ENCODE results near the gene ZNF276. TPM values are rescaled to one million over a fixed set of nuclear protein-coding genes. Genes with fewer than 3 reads are reported as not detected.

Gene ZNF276
- total and polyA plus RNA-seq, 12 donors = 9.3 to 84.5 (median 22.4) TPM

DNA sequence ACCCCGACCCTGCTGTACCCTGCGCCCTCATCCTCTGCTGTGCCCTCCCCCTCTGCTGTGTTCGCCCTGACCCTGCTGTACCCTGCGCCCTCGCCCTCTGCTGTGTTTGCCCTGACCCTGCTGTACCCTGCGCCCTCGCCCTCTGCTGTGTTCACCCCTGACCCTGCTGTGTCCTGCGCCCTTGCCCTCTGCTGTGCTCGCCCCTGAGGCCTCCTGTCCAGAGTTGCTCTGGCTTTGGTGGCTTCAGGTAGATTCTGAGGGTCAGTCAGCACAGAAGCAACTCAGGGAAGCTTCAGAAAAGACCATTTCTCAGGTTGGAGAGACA lies 11.5 kb downstream of the ZNF276 start:
- Histone ChIP-seq H3K9me3 (replicated peaks in 1 of 3) (no peaks in the 10 kb centered on the region), H3K27ac (no peak overlapping the region), H3K36me3 (replicated peaks in 1 of 2) (peaks cover 0 to 89% of the 10 kb centered on the region in 2 donors), H3K27me3 (no peaks in the 10 kb centered on the region), H3K4me1 (replicated peaks in 1 of 2) (no peaks in the 10 kb centered on the region), H3K4me3 (no peak overlapping the region)
- DNase-seq = no peak
- TF ChIP-seq, protein P1, sequence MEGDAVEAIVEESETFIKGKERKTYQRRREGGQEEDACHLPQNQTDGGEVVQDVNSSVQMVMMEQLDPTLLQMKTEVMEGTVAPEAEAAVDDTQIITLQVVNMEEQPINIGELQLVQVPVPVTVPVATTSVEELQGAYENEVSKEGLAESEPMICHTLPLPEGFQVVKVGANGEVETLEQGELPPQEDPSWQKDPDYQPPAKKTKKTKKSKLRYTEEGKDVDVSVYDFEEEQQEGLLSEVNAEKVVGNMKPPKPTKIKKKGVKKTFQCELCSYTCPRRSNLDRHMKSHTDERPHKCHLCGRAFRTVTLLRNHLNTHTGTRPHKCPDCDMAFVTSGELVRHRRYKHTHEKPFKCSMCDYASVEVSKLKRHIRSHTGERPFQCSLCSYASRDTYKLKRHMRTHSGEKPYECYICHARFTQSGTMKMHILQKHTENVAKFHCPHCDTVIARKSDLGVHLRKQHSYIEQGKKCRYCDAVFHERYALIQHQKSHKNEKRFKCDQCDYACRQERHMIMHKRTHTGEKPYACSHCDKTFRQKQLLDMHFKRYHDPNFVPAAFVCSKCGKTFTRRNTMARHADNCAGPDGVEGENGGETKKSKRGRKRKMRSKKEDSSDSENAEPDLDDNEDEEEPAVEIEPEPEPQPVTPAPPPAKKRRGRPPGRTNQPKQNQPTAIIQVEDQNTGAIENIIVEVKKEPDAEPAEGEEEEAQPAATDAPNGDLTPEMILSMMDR (IDR thresholded peaks at IDR 0.05) = no peak
- no peak for TF ChIP-seq POLR2A (IDR thresholded peaks at IDR 0.05)
- intact Hi-C loops (cut with DNase I) = no loop called here
- 90 to 98% (median 94%) methylated on average over 9 of the region's 9 CpGs for WGBS, 4 donors

DNA sequence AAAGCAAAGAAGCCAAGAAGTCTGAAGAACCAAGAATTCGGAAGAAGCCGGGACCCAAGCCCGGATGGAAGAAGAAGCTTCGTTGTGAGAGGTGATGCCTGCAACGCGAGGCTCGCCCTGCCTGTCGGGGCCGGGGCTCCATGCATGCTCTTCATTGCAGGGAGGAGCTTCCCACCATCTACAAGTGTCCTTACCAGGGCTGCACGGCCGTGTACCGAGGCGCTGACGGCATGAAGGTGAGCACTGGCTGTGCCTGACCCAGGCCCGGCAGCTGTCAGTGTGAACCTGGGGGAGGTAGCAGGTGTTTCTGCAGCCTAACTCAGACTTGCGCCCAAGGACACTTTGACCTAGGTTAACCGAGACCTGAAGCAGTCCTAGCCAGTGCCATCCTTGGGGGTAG lies 12.0 kb downstream of the ZNF276 start:
- no peak for TF ChIP-seq POLR2A (IDR thresholded peaks at IDR 0.05)
- TF ChIP-seq, protein P1 (IDR thresholded peaks at IDR 0.05) = no peak
- H3K4me1 ChIP-seq (replicated peaks in 1 of 2) = no peaks in the 10 kb centered on the region
- no peak overlapping the region for H3K27ac ChIP-seq
- H3K4me3 ChIP-seq = no peak overlapping the region
- intact Hi-C loops (cut with DNase I) = no loop called here
- no peaks in the 10 kb centered on the region for H3K27me3 ChIP-seq
- no peaks in the 10 kb centered on the region for H3K9me3 ChIP-seq (replicated peaks in 1 of 3)
- no peak for DNase-seq
- peaks cover 0 to 91% of the 10 kb centered on the region in 2 donors for H3K36me3 ChIP-seq (replicated peaks in 1 of 2)
- WGBS, 4 donors = 90 to 93% (median 92%) methylated on average over 11 to 17 of the region's 17 CpGs

DNA sequence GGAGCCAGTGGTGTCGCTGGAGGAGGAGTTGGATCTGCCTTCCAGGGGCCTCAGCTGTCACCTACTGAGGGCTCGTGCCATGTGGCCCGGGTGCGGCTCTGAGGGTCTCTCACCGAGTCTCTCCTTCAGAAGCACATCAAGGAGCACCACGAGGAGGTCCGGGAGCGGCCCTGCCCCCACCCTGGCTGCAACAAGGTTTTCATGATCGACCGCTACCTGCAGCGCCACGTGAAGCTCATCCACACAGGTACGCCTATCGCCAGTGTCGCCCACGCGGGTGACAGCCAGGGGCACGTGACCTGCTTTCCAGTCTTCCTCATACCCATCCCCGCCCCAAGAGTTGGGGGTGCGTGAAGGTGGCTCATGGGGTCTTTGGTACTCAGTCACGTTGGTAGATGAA lies 12.5 kb downstream of the ZNF276 start:
- H3K4me1 ChIP-seq (replicated peaks in 1 of 2) = no peaks in the 10 kb centered on the region
- H3K27me3 ChIP-seq = no peaks in the 10 kb centered on the region
- TF ChIP-seq, protein P1 (IDR thresholded peaks at IDR 0.05) = no peak
- TF ChIP-seq POLR2A (IDR thresholded peaks at IDR 0.05) = no peak
- WGBS, 4 donors = 88 to 92% (median 91%) methylated on average over 14 to 21 of the region's 21 CpGs
- no peak overlapping the region for H3K4me3 ChIP-seq
- intact Hi-C loops (cut with DNase I) = no loop called here
- H3K27ac ChIP-seq = no peak overlapping the region
- H3K9me3 ChIP-seq (replicated peaks in 1 of 3) = no peaks in the 10 kb centered on the region
- DNase-seq = no peak
- H3K36me3 ChIP-seq (replicated peaks in 1 of 2) = peaks cover 0 to 94% of the 10 kb centered on the region in 2 donors

DNA sequence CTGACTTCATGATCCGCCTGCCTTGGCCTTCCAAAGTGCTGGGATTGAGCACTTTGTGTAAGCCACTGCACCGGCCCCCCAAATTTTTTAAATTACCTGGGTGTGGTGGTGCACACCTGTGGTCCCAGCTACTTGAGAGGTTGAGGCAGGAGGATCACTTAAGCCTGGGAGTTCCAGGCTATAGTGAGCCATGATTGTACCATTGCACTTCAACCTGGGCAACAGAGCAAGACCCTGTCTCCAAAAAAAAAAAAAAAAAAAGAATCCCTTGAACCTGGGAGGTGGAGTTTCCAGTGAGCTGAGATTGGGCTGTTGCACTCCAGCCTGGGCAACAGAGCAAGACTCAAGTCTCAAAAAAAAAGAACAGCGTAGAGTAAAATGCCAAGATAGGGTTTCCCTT lies 15.2 kb downstream of the ZNF276 start:
- no peak overlapping the region for H3K27ac ChIP-seq
- no peaks in the 10 kb centered on the region for H3K27me3 ChIP-seq
- 95 to 100% (median 97%) methylated on average over 2 to 3 of the region's 3 CpGs for WGBS, 4 donors
- intact Hi-C loops (cut with DNase I) = no loop called here
- no peaks in the 10 kb centered on the region for H3K4me1 ChIP-seq (replicated peaks in 1 of 2)
- H3K9me3 ChIP-seq (replicated peaks in 1 of 3) = no peaks in the 10 kb centered on the region
- no peak for DNase-seq
- TF ChIP-seq, protein P1 (IDR thresholded peaks at IDR 0.05) = no peak
- TF ChIP-seq POLR2A (IDR thresholded peaks at IDR 0.05) = no peak
- peaks cover 0 to 84% of the 10 kb centered on the region in 2 donors for H3K36me3 ChIP-seq (replicated peaks in 1 of 2)
- no peak overlapping the region for H3K4me3 ChIP-seq

Measured in adrenal gland (tissue), 12 donors.